GM13977 (cell line): Measurements from ENCODE around the gene TNFRSF9.

ENCODE experiments used
- DNase-seq: peaks from one replicate; pipeline ENCODE4 v3.0.0; 2012; ENCODE audit warnings: low spot score
- in situ Hi-C: fragments of 300-500 bp; cut with MboI; formaldehyde crosslinking; loops from one replicate; pipeline ENCODE4 v1.12.0; 2022; ENCODE audit warnings: low sequenced_read_pairs, low pct_unique_long_range_greater_than_20kb, mixed read lengths, inconsistent platforms; ENCODE audit not compliant: unreplicated experiment
- TF ChIP-seq, protein P1 (sequence below): IDR thresholded peaks from 2 replicates; pipeline ENCODE4 v1.5.1; 2012; ENCODE audit warnings: mild to moderate bottlenecking, control low read depth; ENCODE audit not compliant: insufficient read depth; ENCODE audit errors: extremely low read depth, missing control alignments

The TNFRSF9 gene

DNA sequence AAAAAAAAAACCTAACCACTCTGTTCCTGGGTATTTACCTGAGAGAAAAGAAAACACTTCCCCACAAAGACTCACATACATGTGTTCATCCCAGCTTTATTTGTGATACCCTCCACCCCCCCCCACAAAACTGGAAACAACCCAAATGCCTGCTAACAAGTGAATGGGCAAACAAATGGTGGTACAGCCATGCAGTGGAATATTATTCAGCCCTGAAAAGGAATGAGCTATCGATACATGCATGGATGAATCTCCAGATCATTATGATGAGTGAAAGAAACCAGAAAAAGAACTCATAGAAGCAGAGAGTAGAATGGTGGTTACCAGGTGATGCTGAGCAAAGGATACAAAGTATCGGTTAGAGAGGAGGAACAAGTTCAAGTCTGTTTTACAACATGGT, 49.8 kb downstream of the TNFRSF9 start:
- DNase-seq: no peak
- TF ChIP-seq, protein P1, sequence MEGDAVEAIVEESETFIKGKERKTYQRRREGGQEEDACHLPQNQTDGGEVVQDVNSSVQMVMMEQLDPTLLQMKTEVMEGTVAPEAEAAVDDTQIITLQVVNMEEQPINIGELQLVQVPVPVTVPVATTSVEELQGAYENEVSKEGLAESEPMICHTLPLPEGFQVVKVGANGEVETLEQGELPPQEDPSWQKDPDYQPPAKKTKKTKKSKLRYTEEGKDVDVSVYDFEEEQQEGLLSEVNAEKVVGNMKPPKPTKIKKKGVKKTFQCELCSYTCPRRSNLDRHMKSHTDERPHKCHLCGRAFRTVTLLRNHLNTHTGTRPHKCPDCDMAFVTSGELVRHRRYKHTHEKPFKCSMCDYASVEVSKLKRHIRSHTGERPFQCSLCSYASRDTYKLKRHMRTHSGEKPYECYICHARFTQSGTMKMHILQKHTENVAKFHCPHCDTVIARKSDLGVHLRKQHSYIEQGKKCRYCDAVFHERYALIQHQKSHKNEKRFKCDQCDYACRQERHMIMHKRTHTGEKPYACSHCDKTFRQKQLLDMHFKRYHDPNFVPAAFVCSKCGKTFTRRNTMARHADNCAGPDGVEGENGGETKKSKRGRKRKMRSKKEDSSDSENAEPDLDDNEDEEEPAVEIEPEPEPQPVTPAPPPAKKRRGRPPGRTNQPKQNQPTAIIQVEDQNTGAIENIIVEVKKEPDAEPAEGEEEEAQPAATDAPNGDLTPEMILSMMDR: no peak
- in situ Hi-C loops: no loop called here

DNA sequence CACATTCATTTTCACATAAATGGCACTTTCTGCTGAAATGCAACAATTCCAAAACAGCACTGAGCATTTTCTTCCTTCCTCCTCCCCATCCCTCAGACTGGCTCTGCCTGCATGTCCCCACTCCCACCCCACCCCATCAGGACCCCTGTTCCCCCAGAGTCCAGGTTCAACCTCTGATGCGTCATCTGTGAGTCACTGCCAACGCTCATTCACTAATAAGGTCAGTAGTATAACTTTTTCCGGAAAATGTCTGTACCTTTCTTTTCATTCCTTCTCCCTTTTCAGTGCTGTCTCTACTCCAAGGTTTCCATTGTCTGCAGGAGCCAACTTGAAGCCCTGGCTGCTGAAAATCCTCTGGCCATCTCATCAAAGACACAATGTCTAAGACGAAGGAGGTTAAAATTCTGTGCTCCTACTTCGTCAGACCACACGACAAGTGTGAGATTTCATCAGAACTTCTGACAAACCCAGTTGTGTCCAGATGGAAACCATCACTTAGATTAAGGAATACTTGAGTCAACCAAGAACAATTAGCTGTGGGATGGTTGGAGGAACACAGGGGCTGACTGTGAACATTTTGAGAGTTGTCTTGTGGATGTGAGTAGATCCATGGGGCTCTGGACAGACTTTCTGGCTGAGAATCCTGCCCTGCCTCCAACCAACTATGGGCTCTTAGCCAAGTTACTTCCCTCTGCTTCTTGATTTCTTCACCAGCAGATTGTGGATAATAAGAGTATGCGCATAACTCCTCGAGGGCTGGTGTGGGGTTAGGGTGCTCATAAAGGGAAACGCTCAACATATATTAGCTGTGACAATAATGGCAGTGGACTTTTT, 52.2 kb downstream of the TNFRSF9 start:
- no peak for DNase-seq
- in situ Hi-C loops: no loop called here

DNA sequence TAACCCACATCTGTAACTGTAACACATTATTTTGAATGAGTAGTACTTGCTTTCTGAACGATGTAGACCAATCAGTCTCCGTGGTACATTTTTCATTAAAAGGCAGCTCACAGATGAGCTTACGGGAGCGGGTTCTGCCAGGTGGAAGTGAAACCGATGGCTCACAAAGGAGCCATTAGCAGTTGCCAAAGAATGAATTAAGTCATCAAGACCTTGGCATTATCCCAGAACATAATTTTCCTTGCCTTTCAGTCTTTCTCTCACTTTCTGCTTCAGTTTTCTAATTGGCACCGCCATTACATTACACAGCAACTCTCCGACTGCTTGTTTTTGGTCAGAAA, 54.3 kb downstream of the TNFRSF9 start:
- TF ChIP-seq, protein P1: no peak
- no peak for DNase-seq
- in situ Hi-C loops: no loop called here

More for the DNA sequence above, 52.2 kb downstream of the TNFRSF9 start:
- TF ChIP-seq, protein P1: no peak

DNA sequence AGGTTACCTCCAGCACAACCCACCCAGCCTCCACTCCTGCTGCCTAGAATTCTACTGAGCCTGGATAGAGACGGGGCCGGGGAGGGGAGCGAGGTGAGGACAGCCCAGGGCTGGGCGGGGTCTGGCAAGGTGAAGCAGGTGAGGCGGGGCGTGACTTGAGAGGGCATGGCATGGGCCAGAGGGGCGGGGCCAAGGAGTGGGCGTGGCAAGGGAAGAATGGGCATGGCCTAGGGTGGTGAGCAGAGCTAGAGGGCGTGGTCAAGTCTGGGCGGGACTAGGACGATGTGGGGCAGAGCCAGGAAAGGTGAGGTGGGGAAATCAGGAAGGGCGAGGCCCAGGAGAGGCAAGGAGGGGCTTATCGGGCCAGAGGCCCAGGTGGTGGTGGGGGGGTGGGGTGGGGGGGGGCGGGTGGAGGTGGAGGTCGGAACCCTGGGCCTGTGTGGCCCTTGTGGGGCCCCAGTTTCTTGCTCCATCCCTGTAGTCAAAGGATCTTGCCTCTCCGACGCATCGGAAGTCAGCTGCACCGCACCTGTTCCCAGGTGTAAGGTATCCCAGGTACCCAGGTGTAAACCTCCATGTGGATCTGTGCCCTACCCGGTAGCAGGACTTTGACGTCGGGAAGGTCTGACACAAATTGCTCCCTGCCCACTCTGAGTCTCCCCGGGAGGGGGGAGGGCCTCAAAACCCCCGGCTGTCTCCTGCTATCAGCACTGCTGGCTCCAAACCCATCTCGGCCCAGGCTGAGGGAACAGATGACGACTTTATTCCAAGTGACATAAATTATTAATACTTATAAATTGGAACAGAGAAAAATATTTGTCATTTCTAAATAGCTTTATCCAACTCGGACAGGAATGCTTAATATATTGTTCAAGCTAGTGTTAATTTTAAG, 54.9 kb downstream of the TNFRSF9 start:
- no peak for DNase-seq
- TF ChIP-seq, protein P1: no peak
- in situ Hi-C loops: no loop called here

DNA sequence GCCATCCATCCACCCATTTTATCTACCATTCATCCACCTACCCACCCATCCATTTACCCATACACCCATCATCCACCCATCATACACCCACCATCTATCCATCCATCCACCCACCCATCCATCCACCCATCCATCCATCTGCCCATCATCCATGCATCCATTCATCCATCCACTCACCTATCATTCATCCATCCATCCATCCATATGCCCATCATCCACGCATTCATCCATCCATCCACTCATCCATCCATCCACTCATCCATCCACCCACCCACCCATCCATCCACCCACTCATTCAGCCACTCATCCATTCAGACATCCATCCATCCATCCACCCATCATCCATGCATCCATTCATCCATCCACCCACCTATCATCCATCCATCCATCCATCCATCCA, 55.9 kb downstream of the TNFRSF9 start:
- TF ChIP-seq, protein P1: no peak
- DNase-seq: no peak
- in situ Hi-C loops: no loop called here

DNA sequence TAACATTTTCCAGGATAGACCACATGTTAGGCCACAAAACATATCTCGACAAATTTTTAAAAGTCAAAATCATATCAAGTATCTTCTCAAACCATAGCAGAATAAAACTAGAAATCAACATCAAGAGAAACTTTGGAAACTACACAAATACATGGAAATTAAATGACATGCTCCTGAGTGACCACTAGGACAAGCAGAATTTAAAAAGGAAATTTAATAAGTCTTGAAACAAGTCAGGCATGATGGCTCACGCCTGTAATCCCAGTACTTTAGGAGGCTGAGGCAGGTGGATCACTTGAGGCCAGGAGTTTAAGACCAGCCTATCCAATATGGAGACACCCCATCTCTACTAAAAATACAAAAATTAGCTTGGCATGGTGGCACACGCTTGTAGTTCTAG, 61.4 kb downstream of the TNFRSF9 start:
- no peak for DNase-seq
- in situ Hi-C loops: no loop called here
- TF ChIP-seq, protein P1: no peak
